A172 (cell line): ENCODE data around the gene TRO. TPM values are rescaled to one million over a fixed set of nuclear protein-coding genes. Genes with fewer than 3 reads are reported as not detected.
A peak's percentile ranks its signal among the peaks of the same experiment; 100 is the strongest.

Experiments
- DNase-seq: peaks from one replicate; pipeline ENCODE4 v3.0.0-alpha.2; 2015; ENCODE audit warnings: low spot score
- total RNA-seq: library from RNA; depleted of rRNA; stranded (reverse); fragments of >200 nt; shearing (Covaris generic); gene quantifications from 2 replicates; pipeline ENCODE4 v1.2.3, GENCODE V29; 2014; rRNA removed

Gene TRO
- total RNA-seq = 3.3 and 6.3 TPM in 2 replicates

- DNase-seq = no peak
Measured at GRCh38 chrX:54920610-54921426, at the start of gene TRO. Gene TRO (plus strand): TSS chrX:54920824. CDS start chrX:54922247, 1,423 bp downstream.

GRCh38 chrX:54885740-54886139 lies 34.9 kb upstream of the TRO start:
- no peak for DNase-seq

GRCh38 chrX:54891573-54891972 lies 29.1 kb upstream of the TRO start:
- peak; percentile 19 for DNase-seq

DNA sequence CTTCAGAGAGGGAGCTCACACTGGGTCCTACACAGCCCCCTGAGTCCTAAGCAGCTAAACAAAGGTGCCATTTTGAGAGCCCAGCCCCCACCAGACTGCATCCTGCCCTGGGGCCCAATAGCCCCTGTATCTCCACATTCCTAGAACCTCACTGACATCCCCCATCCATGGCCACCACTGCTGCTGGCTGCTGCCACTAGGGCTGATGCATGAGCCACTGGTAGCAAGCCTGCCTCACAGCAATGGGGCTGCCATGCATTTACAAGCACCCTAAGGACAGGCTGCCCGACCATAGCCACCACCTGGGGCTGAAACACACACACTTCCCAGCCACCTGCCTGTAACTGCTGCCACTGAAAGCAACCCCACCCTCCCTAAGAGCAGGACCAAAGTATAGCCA lies 26.5 kb upstream of the TRO start:
- DNase-seq = no peak

DNA sequence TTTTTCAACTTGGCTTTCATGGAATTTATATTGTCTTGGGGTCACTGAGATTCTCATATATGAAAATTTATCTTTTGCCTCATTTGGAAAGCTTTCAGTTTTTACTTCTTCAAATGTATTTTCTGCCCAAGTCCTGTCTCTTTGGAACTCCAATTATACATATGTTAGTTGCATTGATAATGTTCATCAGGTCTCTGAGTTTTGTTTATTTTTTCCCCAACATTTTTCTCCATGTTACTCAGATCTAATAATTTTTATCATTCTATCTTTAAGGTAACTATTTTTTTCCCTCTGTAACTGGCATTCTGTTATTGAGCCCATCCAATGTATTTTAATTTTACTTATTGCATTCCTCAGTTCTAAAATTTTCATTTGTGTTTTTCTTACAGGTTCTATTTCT lies 10.7 kb upstream of the TRO start:
- DNase-seq = no peak

DNA sequence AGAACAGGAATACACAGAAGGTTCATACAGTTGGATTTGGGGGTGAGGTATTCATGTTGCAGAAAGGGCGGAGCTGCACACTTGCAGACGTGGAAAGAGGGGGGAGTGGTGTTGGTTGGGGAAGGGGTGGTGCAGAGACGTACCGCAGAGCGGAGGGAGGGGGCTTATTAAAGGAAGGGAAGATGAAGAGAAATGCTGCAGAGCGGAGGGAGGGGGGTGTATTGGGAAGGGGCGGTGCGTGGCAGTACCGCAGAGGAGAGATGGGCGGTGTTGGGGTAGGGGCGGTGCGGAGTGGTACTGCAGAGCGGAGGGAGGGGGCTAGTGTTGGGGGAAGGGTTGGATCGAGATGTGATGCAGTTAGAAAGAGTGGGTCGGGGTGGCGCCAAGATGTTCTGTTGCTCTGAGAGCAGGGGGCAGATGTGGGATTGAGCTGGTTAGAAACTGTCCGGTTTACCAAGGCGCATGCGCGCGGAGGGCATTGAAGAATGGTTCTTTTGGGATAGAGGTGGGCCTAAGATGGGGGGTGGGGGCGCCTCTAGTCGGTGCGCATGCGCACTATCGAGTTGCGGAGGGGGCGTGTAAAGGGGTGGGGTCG lies 900 bp downstream of the TRO start:
- DNase-seq = peak; percentile 60

DNA sequence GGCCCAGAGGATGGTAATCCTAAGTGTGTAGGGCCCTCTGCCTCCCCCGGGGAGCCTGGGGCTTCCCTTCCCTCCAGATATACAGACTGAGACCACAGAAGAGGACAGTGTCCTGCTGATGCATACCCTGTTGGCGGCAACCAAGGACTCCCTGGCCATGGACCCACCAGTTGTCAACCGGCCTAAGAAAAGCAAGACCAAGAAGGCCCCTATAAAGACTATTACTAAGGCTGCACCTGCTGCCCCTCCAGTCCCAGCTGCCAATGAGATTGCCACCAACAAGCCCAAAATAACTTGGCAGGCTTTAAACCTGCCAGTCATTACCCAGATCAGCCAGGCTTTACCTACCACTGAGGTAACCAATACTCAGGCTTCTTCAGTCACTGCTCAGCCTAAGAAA lies 1.9 kb downstream of the TRO start:
- DNase-seq = no peak

DNA sequence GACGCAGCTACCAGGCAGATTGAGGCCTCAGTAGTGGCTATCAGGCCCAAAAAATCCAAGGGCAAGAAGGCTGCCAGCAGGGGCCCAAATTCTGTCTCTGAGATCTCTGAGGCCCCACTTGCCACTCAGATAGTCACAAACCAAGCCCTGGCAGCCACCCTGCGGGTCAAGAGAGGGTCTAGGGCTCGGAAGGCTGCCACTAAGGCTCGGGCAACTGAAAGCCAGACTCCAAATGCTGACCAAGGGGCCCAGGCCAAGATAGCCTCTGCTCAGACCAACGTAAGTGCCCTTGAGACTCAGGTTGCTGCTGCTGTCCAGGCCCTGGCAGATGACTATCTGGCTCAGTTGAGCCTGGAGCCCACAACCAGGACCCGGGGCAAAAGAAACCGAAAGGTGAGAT lies 2.8 kb downstream of the TRO start:
- no peak for DNase-seq

DNA sequence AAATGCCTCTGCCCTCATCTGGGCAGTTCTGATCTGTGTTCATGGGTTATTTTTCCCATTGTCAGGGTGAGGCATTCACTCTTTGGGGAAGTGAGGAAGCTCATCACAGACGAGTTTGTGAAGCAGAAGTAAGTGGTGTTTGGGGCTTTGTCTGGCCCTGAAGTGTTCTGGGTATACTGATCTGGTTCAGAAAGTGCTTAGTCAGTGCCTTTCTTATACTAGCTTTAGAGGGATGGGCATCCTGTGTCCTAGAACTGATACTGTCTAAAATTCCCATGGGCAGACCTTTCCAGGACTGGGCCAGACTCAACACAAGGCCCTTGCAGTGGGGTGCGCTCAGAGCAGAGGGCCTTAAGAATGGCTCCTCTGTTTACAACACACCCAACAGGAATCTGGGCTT lies 6.4 kb downstream of the TRO start:
- DNase-seq = no peak

GRCh38 chrX:54928876-54929275 lies 8.3 kb downstream of the TRO start:
- DNase-seq = no peak

DNA sequence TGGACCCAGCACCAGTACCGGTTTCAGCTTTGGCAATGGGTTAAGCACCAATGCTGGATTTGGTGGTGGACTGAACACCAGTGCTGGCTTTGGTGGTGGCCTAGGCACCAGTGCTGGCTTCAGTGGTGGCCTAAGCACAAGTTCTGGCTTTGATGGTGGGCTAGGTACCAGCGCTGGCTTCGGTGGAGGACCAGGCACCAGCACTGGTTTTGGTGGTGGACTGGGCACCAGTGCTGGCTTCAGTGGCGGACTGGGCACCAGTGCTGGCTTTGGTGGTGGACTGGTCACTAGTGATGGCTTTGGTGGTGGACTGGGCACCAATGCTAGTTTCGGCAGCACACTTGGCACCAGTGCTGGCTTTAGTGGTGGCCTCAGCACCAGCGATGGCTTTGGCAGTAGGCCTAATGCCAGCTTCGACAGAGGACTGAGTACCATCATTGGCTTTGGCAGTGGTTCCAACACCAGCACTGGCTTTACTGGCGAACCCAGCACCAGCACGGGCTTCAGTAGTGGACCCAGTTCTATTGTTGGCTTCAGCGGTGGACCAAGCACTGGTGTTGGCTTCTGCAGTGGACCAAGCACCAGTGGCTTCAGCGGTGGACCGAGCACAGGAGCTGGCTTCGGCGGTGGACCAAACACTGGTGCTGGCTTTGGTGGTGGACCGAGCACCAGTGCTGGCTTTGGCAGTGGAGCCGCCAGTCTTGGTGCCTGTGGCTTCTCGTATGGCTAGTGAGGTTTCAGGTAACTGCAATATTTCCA lies 9.8 kb downstream of the TRO start:
- no peak for DNase-seq

DNA sequence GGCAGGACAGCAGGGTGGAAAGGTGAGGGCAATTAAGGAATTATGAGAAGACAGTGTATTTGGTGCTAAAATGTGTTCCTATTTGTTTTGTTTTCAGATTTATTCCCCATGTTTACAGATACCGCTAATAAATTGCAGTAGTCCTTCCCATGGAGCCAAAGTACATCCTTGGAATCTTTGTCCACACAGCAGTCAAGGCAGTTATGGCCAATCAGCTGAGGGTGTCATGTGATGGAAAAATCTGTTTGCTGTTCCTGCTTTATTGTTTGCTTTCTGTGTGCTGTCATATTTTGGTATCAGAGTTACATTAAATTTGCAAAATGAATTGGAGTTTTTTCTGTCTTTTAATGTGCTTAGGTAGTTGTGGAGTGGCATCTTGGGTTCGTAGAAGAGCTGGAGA lies 10.5 kb downstream of the TRO start:
- DNase-seq = no peak

- no peak for DNase-seq
Measured at GRCh38 chrX:54933150-54933826, 12.7 kb downstream of the TRO start.

DNA sequence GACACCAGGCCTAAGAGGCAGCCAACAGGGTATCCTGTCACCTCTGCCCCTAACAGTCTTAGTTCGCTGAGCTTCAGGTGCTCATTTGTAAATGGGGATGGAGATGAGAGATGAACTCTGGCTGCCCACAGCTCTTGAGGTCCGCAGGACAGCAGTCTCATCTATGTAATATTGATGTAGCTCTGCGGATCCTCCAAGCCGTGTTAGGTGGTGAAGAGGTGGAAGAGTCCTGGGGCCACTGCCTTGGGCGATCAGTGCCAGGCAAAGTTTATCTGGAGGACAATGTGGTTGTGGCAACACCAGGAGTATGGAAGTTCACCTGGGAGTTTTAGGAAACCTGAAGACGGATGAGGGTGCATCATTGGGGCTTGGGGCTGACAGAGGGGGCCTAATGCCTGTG lies 13.4 kb downstream of the TRO start:
- DNase-seq = no peak

DNA sequence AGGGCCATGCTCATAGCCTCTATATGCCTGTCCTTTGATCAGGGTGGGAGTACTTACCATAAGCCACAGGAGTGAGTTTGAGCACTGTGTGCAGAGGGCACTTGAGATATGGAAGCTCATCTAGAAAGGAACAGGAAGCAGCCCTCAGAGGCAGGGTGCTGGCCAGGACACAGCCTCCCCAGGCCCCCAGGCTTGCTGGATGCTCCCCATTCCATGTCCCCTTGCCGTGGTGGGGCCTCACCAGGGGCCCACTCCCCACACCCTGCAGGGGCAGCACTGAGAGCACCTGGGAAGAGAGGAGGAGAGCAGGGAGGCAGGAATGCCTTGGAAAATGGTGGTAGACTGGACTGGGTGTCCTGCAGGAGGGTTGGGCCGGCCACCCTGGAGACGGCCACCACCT lies 14.3 kb downstream of the TRO start:
- no peak for DNase-seq

DNA sequence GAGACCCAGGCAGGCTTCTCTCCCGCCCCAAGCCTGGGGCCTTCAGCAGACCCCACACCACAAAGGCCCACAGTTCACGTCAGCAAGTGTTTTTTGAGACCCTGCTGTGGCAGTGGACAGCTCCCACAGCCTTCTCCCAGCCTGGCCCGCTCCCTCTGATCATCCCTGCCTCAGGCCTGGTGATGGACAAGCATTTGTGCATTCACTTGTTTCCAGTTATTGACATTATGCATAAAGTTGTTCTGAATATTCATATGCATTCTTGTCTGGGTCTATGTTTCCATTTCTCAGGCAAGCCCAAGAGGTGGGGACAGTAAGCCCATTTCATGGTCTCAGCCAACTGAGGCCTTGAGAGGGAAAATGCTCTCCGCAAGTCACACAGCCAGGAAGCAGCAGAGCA lies 14.7 kb downstream of the TRO start:
- DNase-seq = no peak

DNA sequence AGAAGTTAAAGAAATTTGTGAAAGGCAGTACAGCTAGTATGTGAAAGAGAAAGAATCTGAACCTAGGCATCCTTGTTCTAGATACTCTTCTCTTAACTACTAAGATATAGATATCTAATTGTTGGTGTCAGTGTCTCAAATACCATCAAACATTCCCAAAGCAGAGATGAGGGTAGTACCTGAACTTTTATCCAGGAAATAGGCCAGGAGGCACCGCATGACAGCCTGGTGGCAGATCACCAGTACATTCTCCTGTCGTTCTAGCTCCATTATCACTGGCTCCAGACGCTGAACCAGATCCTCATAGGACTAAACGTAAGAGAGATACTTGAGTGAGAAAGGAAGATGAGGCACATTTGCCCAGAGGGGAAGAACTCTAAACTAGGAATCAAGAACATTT lies 16.8 kb downstream of the TRO start:
- DNase-seq = no peak

- no peak for DNase-seq
Measured at GRCh38 chrX:54944816-54945215, 24.2 kb downstream of the TRO start.

GRCh38 chrX:54945224-54945623 lies 24.6 kb downstream of the TRO start:
- DNase-seq = no peak

DNA sequence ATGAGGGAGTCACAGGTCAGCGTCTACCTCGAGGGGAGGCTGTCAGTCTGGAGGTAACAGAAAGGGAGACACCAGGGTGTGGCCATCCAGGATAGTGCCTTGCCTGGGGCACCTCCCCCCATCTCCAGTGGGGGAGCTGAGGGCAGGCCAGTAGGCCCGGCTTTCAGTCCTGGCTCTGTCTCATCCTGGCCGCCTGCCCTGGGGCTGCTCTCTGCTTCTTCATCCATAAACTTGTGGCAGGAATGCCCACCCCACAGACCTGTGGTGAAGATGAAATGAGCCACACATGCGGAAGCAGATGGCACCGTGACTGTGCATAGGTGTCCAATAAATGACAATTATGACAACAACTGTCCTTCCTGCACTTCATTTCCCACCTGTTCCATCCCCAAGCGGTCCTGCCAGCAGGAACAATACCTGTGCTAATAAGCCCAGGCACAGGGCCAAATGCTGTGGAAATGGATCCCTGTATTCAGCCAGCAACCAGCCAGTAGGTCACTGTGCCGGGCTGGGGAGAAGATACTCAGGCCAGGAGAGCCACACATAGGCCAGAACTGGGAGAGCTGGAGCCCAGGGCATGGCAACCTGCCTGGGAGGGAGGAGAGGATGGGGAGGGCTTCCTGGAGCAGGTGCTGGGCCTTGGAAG lies 30.2 kb downstream of the TRO start:
- DNase-seq = no peak

- DNase-seq = no peak
Measured at GRCh38 chrX:54961750-54962149, 41.1 kb downstream of the TRO start.
